NCI-H146 treated with DMSO at 0.1 percent for 48 hours (cell line): ENCODE data around the gene EIPR1.
A peak's percentile ranks its signal among the peaks of the same experiment; 100 is the strongest.
"Not testable (repeated sequence)": the region's sequence is repeated elsewhere in the genome, so short reads cannot be mapped to it uniquely, and the experiment has no call there.

Experiments
- DNase-seq: peaks from one replicate; lab custom pipeline; 2025; ENCODE audit not compliant: unreplicated experiment; lab: John Stamatoyannopoulos, UW

The EIPR1 gene

DNA sequence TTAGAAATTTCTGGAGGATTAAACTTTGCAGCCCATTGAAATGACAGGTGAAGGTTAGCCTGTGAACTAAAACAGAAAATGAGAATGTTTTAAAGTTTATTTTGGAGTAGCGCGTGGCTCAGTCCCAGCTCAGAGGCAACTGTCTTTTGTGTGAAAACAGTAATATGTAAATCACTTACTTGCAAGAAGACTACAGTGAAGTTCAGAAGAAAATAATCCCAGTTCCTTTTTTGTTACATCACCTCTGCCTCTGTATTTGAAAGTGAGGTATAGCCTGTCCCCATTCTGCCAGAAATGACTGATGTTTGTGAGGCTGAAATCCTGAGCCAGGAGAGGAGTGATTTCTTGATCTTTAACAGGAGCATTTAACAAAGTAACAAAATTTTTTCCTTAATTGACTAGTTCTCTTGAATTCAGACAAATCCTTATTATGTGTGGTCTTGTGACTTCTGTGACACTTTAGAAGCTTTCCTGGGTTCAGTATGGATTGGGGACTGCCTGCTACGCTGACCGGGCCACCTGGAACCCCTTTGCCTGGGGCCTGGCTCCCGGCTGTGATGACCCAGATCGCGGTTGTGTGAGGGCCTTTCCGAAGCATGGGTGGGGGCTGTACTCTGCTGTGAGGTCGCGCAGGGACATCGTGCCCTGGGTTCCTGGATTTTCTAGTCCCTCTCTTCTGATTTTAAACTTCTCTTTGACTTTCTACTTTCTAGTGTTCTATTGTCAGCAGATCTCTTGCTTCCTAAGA, 26.1 kb upstream of the EIPR1 start:
- DNase-seq = no peak

DNA sequence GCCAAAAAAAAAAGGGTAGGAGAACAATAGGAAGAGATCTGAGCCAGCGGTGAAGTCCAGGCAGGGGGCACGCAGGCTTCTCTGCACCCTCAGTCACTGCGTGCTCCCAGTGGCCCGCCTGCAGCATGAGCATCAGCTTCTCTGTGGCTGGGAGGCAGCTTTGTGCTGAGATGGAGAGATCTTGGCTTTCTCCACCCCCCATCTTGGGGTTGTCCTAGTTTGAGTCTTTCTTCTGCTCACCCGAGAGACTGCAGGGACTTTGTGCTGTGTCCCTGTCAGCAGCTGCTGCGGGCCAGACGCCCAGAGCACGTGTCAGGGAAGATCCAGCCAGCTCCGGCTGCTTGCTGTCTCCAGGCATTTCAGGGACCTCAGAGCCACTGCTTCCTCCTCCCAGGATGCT, 22.2 kb upstream of the EIPR1 start:
- no peak for DNase-seq

DNA sequence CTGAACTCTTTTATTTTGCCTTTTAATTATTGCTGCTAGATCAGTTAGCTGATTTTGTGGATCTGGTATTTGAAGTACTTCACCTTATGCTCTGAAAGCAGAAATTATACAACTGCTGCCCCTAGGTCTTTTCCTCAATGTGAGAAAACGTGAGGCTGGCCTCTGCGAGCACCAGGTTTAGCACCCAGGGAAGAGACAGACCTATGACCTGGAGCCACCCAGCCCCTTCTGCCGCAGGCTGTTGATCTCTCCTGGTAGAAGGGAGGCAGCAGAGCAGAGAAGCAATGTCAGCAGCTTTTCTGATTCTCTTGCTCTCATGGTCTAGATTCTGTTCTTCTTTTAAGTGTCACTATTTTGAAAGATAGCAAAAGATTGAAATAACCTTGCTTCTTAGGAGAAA, 21.8 kb upstream of the EIPR1 start:
- no peak for DNase-seq

DNA sequence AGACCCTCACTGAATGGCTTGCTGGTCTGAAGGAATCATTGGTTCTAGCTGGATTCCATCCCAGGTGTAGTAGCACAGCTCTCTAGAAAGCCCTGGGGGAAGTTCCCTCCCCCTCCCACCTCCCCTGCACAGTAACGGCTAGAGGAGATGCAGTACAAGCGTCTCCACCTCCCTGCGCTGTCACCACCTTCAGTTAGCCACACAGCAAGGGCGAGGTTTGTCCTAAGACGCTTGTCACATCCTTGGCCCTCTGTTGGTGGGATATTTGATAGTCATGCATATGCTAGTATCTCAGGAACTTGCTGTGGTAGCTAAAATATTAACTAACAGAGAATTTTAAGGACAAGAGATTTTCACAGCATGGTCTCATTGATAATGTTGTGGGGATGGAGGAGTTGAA, 21.2 kb upstream of the EIPR1 start:
- DNase-seq = no peak

DNA sequence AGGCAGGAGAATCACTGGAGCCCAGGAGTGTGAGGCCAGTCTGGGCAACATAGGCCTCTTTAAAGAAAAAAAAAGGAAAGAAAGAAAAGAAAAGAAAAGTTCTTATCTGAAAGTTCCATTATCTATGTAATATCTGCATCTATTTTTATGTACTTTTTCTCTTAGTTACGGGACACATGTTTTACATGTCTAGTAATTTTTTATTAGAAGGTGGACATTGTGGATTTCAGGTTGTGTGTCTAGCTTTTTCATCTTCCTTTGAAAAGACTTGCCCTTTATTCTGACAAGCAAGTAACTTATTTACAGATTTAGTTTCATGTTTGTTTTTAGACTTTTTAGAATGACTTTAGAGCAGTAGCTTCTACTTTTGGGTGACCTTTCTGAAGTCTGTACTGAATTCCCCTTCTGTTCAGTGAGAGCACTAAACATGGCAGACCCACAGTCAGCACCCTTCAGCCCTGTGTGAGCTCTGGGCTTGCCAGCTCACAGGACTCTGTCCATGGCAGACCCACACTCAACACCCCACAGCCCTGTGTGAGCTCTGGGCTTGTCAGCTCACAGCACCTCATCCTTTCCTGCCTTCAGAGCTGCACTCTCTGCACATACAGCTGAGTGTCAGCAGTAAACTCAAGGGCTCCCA, 19.4 kb upstream of the EIPR1 start:
- DNase-seq = no peak

DNA sequence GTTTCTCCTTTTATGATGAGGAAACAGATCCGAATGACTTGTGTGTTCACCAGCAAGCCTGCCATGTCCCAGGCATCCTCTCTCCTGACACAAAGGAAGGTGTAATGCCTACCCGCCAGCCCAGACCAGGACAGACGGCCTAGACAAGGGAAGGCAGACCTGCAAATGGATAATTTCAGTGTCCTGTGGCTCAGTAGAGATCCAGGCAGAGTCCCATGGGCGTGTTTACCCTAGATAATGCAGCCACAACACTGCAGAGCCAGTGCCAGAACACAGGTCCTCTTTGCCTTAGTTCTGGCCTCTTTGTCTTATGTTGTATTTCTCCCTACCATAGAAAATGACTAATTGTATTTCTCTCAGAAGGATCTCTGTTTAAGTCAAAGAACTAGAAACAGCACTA, 14.6 kb upstream of the EIPR1 start:
- no peak for DNase-seq

DNA sequence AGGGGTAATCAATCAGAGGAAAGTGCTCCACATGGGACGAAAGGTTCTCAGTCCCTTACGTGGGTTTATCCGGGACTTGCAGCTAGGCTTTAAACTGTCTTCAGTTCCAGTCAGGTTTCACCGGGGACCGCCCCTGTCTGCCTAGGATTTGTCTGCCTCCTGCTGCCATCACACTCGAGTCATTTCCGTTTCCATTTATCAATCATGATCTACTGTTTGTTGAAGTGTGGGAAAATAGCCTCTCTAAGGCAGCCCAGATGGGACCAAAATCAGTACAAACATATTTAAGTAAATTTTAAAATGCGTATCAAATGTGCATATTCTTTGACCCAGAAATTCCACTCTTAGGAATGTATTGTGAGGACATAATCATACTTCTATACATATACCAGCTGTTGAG, 12.4 kb upstream of the EIPR1 start:
- no peak for DNase-seq

DNA sequence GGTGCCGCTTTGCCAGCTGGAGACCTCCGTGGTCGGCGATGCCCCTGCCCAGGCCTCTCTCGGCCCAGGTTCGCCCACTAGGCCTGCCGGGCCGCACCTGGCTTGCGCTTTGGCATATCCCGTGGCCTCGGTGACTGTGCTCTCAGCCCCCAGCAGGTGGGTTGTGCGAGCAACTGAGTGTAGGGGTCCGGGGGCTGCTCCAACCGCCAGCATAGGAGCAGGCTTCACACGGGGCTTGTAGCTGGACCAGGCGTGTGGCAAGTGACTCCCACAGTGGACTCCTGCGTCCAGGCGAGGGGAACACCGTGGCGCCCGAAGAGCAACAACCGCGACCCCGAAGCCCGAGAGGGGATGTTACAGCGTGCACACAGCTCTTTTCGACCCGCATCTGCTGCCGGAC, 11.6 kb upstream of the EIPR1 start:
- DNase-seq = no peak

DNA sequence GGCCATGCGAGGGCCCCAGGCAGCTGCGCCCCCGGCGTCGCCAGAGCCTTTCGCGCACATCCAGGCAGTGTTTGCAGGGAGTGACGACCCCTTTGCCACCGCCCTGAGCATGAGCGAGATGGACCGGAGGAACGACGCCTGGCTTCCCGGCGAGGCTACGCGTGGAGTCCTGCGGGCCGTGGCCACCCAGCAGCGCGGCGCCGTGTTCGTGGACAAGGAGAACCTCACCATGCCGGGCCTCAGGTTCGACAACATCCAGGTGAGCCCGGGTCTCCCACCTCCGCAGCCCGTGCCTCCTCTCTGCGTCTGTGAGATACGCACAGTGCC, 10.8 kb upstream of the EIPR1 start:
- no peak for DNase-seq

DNA sequence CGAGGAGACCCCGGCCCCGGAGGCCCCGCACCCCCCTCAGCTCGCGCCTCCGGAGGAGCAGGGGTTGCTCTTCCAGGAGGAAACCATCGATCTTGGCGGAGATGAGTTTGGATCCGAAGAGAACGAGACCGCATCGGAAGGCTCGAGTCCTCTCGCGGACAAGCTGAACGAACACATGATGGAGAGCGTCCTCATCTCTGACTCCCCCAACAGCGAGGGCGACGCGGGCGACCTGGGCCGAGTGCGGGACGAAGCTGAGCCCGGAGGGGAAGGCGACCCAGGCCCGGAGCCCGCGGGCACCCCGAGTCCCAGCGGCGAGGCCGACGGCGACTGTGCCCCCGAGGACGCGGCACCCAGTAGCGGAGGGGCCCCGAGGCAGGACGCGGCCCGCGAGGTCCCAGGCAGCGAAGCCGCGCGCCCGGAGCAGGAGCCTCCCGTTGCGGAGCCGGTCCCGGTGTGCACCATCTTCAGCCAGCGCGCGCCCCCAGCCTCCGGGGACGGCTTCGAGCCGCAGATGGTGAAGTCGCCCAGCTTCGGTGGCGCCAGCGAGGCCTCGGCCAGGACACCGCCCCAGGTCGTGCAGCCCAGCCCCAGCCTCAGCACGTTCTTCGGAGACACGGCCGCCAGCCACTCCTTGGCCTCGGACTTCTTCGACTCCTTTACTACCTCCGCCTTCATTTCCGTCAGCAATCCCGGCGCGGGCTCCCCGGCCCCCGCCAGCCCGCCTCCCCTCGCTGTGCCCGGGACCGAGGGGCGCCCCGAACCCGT, 10.2 kb upstream of the EIPR1 start:
- DNase-seq = no peak

DNA sequence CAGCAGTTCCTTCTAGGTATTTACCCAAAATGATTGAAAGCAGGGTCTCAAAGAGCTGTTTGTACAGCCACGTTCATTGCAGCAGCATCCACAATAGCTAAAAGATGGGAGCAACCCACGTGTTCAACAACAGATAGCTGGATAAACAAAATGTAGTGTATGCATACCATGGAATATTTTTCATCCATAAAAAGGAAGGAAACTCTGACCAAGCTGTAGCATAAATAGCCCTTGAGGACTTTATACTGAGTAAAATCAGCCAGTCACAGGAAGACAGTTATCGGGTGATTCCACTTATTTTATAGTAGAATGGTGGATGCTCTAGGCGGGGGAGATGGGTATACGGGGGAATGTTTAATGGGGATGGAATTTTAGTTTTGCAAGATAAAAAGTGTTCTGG, 9.4 kb upstream of the EIPR1 start:
- no peak for DNase-seq

DNA sequence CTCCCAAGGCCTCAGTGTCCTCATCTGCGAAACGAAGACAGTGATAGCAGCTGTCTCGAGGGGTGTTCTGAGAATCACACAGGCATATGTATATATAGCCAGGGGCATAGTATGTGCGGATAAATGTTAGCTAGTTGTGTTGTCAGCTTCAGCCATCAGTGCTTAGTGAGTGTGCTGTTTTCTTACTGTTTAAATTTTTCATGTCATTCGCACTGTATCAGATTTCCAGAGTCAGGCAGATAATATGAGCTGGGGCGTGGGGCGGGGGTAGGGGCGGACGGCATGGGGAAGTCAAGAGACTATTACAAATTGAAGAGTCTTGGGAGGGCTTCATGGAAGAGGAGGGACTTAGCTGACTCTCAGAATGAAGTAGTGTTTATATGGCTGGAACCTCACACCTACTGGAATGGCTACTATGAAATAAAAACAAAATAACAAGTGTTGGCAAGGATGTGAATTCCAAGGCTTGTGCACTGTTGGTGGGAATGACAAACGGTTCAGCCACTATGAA, 8.9 kb upstream of the EIPR1 start:
- DNase-seq = no peak

DNA sequence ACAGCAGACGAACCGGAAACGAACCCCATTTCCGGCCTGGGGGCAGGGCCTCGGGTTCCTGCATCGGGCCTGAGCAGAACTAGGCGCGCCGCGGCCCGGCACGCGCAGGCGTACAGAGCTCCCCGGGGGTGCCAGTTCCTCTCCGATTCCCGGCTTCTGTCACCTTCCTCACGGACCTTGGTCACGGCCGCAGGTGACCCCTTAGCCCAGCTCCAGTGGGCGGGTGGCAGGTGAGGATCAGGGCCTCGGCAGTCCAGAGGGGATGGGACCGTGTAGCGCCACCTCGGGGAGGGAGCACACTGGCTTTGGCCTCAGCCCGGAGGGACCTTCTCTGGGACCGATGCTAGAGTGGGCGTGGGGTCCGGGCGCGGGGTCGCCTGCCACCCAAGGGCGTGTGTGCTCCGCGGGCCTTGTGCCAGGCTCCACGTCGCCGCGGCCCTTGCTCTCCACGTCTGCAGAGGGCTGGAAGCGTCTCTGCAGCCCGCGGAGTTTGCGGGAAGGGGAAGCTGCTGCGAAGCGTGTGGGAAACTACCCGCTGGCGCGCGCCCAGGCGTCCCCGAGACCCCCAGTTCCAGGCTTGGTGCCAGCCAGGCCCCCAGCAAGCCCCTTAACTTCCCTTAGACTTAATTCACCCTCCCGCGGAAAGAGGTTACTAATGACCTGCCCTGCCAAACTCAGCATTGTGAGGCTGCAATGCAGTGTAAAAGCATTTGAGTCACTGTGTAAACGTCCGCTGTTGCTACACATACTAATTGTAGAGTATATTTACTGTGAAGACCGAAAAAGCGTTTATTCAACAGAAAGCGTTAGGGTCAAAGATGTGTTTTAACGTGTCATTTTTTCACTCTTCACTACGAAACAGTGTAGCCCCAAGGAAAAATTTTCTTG, 2.3 kb upstream of the EIPR1 start, which contains the start of gene TRAPPC12:
TSS of gene TRAPPC12 (plus strand) at position 48 of the 888 bp plus-strand sequence. CDS start 7,930 bp downstream, outside the sequence.
- DNase-seq = peak; percentile 85

DNA sequence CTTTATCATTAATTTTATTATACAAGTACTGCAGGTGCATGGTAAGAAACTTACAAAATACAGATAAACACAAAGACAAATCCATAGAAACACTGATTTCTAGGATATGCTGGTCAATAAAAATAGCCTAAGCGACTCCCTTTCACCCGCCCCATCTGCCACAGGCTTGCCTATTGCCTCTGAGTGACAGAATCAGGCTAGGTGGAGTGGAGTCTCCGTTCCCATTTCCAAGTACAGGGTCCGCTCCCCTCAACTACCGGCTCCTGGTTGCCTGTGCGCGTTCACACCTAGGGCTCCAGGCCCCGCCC, 1.7 kb upstream of the EIPR1 start:
- no peak for DNase-seq

DNA sequence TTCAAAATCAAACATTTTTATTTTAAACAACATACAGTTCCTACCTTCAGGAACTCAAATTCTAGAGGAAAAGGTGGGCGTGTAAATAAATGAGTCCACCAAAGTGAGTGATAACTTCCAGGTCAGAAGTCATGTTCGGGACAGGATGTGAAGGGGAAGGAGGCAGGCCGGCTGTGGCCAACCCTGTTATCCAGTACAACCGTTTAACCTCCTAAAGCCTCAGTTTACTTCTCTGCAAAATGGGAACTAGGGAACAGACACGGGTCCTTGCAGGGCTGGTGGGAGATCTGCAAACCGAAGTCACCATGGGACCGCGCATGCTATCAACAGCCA, 373 bp downstream of the EIPR1 start:
- no peak for DNase-seq

DNA sequence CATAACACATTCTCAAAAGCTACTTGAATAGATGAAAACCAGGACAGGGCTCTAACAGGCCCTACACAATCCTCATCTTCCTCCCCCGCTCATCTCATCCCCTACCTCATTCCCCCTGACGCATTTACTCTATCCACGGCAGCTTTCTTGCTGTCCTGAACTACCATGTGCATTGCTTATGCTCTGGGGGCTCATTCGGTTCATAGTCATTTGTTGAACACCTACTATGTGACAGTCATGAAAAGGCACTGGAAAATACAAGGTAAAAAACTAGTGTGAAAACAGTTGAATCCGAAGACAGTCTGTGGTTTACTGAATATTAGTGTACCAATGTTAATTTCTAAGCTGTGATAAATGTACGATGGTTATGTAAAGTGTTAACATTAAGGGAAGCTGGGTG, 797 bp downstream of the EIPR1 start:
- no peak for DNase-seq

DNA sequence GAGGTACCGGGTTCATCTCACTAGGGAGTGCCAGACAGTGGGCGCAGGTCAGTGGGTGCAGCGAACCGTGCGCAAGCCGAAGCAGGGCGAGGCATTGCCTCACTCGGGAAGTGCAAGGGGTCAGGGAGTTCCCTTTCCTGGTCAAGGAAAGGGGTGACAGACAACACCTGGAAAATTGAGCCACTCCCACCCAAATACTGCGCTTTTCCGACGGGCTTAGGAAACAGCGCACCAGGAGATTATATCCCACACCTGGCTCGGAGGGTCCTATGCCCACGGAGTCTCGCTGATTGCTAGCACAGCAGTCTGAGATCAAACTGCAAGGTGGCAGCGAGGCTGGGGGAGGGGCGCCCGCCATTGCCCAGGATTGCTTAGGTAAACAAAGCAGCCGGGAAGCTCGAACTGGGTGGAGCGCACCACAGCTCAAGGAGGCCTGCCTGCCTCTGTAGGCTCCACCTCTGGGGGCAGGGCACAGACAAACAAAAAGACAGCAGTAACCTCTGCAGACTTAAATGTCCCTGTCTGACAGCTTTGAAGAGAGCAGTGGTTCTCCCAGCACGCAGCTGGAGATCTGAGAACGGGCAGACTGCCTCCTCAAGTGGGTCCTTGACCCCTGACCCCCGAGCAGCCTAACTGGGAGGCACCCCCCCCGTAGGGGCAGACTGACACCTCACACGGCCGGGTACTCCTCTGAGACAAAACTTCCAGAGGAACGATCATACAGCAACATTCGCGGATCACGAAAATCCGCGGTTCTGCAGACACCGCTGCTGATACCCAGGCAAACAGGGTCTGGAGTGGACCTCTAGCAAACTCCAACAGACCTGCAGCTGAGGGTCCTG, 8.1 kb downstream of the EIPR1 start:
- DNase-seq = not testable (repeated sequence)

DNA sequence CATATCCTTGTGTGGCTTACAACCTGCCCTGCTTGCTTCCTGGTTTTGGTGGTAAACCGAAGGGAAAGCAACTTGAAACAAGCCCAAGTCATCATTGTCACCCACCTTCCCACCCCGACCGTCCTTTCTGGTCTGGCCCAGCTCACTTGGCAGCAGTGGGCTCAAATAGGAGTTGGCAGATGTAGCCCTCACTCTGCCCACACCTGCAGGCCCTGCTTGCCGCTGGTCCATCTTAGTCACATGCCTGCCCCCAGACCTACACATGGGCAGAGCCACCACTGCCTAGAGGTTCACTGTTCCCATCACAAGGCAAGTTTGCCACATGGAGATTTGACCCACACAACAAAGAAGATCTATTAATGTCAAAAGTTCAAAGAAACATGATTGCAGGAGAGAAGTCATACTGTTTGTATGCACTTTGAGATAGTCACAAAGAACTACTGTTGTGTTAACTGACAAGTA, 9.3 kb downstream of the EIPR1 start:
- DNase-seq = no peak

DNA sequence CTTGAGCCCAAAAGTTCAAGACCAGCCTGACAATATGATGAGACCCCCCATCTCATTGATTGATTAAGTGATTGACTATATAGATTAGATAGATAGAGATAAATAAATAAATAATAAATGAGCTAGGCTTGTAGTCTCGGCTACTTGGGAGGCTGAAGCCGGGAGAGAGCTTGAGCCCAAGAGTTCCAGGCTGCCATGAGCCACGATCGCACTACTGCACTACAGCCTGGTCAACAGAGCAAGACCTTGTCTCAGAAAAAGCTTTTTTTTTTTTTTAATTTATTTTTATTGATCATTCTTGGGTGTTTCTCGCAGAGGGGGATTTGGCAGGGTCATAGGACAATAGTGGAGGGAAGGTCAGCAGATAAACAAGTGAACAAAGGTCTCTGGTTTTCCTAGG, 12.4 kb downstream of the EIPR1 start:
- no peak for DNase-seq
